ENCODE measurements around the gene CSF1R. TPM values are rescaled to one million over a fixed set of nuclear protein-coding genes. Genes with fewer than 3 reads are reported as not detected.
"Not testable (repeated sequence)": the region's sequence is repeated elsewhere in the genome, so short reads cannot be mapped to it uniquely, and the experiment has no call there.

The CSF1R gene
- total RNA-seq, 1 experiment from 2014 or later = 0.96 TPM

DNA sequence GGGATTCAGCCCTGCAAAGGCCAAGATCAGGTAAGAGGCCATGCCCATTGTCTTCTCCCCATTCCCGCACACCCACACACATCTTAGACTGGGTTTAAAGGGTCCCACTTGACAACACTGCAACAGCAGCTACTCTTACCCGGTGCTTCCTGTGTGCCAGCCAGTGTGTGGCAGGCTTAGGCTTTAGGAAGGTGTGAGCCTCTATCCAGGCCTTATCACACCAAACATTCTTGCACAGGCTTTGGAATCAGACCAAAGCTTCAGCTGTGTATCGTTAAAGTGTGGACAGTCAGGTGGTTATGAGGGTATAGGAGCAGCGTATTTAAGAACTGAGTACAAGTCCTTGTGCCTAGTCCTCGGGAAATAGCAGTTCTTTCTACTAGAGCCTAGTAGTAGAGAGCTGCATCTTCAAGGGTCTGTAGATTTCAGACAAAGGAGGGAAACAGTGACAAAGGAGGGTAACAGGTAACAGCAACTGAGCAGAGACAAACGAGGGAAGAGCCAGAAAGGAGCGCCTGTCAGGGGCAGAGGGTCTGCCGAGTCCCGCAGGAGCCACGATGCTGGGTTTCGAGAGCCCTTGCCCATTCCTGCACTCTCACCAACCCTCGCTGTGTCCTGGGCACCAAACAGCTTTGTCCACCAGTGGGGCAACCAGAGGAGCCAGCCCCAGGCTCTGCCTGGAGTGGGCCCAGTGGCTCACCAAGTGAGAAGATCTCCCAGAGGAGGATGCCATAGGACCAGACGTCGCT is 30.9 kb downstream of the CSF1R start:
- no peak for DNase-seq (ENCODE audit: low spot score)

DNA sequence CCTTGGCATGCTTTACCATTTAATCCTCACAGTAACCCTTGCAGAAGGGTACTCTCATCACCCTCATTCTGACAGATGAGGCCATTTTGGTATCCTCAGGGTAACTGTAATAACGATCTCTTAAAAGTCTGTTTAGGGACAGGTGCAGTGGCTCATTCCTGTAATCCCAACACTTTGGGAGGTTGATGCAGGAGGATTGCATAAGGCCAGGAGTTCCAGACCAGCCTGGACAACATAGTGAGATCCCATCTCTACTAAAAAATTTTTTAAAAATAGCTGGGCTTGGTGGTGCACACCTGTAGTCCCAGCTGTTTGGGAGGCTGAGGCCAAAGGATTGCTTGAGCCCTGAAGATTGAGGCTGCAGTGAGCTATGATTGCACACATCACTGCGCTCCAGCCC is 31.8 kb downstream of the CSF1R start:
- no peak for DNase-seq (ENCODE audit: low spot score)

DNA sequence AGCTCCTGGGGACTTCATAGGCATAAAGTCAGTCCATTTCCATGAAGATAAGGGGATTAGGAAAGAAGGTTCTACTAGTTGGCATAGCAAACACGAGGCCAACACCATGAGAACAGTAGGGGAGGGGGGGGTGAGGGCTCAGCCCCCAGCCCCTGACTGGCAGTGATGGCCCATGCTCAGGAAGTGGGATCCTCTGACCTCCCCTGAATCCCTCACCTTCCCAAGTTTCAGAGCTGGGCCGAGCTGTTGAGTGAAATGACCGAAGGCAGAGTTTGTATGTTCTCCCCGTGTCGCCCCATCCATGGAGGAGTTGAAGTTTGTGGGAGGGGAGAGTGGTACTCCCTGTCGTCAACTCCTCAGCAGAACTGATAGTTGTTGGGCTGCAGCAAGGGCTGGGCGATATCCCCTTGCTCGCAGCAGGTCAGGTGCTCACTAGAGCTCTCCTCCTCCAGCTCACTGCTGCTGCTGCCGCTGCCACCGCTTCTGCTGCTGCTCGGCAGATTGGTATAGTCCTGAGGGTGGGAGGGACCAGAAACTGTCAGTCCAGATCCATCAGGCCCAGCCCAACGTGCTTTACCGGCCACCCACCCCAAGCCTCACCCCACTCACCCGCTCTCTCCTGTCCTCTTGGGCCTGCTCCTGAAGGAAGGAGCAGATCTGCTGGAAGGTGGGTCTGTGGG is 32.5 kb downstream of the CSF1R start:
- DNase-seq (ENCODE audit: low spot score) = no peak

DNA sequence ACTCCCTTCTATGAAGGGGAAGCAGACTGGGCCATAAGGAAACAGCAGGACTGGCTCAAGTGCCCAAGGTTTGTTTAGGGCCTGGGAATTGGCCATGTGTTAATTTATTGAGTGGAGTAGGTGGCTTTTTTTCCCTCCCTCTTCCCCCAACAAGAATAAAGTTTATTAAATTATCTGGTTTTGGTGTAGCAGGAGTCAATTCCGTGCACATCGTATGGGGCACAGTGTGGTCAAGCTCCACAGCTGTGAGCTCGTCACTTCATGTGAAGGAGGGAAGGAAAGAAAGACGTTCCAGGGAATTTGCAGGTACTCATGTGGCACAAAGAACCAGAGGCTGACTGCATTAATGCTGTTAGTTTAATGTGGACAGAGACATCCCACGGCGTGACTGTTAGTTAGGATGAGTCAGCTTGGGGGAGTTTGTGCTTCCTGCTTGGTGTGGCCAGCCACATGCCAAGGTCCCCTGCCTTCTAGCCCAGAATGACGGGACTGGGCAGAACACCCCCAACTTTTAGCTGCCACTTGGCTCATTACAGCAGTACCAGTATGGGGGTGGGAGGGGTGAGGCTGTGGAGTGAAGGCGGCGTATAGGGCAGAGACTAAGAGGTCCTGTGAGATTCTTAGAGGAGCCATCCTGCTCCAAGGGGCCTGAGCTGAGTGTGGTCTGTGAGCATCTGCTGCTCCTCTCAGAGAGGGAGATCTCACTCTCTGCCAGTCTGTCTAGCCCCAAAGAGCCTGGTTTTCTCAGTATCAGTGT is 33.2 kb downstream of the CSF1R start:
- DNase-seq (ENCODE audit: low spot score) = peak; percentile 97

DNA sequence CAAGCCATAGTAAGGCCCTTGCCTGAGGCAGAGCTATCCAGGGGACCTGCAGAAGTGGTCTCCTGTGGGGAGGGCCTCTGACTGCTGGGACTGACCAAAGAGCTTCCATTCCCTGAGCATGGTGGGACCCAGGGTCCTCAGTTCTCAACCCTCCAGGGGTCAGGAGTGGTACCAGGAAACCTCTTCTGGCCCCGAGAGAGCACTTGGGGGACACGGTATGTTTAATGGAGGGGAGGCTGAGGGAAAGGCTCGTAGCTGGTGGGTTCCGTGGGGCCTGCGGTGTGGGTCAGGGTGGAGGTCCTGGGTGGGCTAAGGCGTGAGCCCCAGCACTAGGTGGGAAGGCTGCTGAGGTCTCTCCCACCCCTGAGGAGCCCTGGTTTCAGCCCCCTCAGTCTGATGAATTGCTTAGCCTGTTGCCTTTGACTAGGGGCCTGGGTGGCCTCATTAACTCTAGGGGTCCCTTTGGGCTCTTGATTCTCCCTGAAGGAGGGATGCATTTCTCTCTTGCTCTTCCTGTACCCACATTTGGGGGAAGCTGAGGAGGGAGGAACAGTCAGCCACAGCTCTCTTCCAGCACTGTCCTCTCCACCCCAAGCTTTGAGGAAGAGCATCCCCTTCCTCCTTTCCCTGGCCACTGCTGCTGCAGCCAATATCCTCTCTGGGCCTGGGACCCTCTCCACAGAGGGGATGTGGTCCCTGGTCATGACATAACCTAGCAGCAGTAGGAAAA is 34.0 kb downstream of the CSF1R start:
- DNase-seq (ENCODE audit: low spot score) = no peak

DNA sequence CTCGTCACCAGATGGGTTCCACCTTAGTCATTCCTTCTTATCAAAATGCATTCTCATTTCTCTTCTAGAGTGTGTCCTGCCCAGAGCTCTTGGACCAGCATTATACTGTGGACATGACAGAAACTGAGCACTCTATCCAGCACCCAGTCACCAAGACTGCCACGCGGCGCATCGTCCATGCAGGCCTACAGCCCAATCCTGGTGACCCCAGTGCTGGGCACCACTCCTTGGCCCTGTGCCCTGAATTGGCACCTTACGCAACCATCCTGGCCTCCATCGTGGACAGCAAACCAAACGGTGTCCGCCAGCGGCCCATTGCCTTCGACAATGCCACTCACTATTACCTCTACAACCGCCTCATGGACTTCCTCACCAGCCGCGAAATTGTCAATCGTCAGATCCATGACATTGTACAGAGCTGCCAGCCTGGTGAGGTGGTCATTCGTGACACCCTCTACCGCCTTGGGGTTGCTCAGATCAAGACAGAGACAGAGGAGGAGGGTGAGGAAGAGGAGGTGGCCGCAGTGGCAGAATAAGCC is 34.6 kb downstream of the CSF1R start:
- no peak for DNase-seq (ENCODE audit: low spot score)

DNA sequence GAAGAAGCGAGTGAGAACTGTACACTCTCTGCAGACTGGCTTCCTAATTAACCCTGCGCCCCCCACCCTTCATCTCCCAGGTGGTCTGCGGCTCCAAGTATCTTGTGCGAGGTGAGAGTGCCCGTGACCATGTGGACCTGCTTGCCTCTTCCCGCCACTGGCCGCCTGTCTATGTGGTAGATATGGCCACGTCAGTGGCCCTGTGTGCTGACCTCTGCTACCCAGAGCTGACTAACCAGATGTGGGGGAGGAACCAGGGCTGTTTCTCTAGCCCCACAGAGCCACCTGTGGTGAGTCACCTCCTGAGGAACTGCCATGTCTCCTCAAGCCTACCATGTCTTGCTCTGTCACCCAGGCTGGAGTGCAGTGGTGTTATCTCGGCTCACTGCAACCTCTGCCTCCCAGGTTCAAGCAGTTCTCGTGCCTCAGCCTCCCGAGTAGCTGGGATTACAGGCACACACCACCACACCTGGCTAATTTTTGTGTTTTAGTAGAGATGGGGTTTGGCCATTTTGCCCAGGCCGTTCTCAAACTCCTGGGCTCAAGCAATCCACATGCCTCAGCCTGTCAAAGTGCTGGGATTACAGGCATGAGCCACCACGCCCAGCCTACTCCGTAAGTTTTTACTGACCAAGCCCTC is 36.1 kb downstream of the CSF1R start:
- peak; percentile 96 for DNase-seq (ENCODE audit: low spot score)

DNA sequence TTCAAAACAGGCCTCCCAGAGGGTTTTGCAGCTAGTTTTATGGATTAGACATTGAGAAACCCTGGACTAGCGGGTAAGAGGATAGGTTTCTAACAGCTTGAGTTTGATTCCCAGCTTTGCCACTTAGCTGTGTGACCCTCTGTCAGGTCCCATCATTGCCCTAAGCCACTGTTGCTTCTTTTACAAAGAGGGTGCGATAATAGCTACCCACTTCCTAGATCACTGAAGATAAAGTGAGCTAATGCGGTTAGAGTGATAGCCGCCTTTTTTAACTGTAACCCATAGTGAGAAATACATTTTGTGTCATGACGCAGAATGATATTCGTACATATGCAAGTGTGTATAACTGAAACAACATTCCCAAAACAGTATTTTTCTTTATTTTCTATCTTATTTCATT is 40.3 kb downstream of the CSF1R start:
- DNase-seq (ENCODE audit: low spot score) = no peak

DNA sequence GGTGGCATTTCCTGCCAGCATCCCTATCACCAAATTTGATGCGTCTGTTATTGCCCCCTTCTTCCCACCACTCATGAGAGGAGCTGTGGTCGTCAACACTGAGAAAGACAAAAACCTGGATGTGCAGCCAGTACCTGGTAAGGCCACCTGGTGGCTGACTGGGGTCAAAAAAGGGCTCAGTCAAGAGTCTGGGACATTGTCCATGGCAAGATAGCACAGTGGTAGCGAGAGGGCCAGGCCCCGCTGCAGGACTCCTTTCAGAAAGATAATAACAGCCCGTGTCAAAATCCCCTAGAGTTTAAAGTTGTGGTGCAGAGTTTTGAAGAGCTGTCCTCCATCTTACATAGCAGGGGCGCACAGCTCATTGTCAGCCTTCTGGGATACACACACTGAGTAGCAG is 40.8 kb downstream of the CSF1R start:
- DNase-seq (ENCODE audit: low spot score) = no peak

DNA sequence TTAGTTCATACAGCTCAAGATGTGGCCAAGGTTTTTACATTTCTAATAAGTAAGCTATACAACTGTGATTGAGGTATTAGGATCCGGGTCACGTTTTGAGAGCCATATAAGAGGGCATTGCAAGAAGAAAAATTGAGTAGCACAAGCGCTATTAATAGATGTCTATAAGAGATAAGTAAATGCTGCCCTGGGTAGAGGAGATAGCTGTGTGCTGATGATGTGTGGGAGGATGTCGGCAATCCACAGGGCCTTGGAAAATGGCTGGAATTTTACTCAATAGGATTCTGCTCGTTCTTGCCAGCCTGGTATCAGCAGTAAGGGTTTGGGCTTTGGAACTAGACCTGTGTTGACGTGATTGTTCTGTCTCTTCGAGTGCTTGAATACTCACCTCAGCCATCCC is 41.6 kb downstream of the CSF1R start:
- no peak for DNase-seq (ENCODE audit: low spot score)

DNA sequence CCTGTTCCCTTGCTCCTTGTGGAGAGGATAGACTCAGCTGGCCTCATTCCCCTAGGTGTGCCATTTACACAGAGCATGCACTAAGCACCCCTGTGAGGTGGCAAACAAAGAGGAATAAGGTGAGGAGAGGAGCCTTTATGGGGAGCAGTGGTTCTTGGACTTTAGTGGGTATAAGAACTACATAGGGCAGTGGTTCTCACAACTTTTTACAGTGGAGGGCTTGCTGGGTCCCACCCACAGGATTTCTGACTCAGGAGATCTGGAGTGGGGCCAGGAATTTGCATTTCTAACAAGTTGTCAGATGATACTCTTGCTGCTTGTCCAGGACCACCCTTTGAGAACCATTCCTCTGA is 42.0 kb downstream of the CSF1R start:
- DNase-seq (ENCODE audit: low spot score) = peak; percentile 70

DNA sequence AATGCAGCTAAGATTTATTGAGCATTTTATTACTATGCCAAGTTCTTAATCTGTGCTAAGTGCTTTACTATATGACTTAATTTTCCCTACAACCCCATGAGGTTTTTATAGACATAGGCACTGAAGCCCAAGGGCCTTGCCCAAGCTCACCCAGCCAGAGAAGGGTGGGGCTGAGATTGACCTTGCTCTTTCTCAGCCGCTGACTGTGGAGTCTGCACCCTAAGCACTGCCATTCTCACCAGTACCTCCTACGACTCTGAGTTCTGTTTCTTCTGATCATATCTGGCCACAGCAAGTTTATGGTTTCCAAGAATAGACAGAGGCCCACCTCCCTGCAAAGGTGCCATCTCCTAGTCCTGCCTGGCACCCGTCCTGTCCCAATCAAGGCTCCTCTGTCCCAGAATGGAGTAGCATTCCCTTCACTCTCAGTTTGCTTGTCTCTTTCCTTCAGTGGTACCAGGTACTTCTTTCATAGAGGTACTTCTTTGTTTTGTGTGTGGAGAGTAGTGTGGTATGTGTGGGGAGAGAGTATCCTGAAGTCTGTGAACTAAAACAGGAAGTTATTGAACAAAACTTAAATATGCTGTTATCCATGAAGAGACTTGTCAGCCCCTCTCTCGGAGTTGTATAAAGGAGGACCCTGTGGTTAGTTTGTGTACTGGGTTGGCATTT is 42.6 kb downstream of the CSF1R start:
- DNase-seq (ENCODE audit: low spot score) = no peak

DNA sequence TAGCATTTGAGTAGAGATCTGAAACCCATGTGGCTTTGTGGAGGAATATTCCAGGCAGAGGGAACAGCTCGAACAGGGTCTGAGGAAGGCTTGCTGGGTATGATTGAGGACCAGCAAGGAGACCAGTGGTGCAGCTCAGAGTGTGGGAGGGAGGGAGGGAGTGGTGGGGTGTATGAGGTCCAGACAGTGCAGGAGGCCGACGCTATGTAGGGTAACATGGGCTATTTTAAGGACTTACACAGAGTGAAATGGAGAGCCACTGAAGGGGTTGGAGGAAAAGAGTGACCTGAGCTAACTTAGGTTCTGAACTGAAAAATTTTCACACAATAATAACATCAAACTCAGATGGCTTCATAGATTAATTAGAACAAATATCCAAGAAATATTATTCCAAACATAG is 43.9 kb downstream of the CSF1R start:
- DNase-seq (ENCODE audit: low spot score) = no peak

DNA sequence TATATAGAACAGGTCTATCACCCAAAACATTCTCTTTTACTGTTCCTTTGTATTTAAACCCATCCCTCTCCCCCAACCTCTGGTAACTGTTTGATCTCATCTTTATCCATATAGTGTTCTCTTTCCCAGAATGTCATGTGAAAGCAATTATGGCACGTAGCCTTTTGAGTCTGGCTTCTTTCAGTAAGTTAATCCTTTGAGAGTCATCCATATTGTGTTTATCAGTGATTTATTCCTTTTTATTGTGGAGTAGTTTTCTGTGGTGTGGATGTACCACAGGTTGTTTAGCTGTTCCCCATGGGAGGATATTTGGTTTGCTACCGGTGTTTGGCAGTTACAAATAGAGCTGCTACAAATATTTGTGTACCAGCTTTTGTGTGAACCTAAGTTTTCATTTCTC is 47.8 kb downstream of the CSF1R start:
- no peak for DNase-seq (ENCODE audit: low spot score)

DNA sequence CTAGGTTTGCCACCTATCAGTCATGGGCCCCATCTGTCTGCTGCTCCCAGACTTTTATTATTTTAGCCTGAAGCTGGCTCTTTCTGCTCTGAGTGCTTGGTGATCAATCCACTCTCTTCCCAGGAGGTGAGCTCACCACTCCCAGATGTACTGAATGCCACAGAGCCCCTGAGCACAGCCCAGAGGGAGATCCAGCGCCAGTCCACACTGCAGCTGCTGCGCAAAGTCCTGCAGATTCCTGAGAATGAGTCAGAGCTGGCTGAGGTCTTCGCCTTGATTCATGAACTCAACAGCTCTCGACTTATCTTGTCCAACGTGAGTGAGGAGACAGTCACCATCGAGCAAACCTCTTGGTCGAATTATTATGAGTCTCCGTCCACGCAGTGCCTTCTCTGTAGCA is 49.8 kb downstream of the CSF1R start:
- DNase-seq (ENCODE audit: low spot score) = peak; percentile 99

DNA sequence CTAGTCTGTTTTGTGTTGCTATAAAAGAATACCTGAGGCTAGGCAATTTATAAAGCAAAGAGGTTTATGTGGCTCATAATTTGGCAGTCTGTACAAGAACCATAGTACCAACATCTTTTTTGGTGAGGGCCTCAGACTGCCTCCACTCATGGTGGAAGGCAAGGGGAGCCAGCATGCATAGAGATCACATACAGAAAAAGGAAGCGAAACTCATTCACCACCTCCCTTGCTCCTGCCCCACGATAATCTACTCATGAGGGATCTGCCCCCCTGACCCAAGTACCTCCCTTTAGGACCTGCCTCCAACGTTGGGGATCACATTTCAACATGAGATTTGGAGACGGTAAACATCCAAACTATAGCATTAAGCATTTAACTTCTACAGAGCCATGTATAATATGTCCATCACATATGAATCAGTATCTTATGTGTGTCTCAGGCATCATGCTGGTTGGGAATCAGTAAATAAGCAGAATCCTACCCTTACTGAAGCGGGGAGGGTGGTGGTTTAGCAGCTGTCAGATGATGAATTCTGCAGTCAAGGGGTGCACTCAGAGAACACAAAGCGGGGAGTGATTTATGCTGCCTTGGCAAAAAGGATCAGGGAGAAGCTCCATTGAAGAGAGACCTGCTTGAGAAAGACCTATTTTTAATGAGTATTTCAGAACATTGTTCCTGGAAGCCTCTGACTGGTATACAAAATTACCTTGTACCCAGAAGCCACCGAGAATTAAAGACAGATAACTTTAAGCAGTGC is 51.0 kb downstream of the CSF1R start:
- no peak for DNase-seq (ENCODE audit: low spot score)

DNA sequence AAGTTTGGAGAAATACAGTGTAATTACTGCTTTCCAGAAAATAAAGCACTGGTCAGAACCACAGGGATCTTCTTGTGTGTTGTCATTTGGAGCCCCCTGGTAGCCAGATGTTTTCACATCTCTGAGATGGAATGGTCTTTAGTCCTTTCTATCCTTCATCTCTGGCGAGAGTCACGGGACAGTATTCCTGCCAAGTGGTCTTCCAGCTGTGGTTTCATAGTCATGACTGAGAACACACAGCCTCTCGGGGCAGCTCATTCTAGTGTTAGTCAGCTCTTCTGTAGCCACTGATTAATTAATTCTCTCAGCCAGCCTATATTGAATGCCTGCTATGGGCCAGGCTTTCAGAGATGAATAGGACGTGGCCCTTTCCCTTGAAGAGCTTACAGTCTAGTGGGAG is 51.7 kb downstream of the CSF1R start:
- peak; percentile 52 for DNase-seq (ENCODE audit: low spot score)

DNA sequence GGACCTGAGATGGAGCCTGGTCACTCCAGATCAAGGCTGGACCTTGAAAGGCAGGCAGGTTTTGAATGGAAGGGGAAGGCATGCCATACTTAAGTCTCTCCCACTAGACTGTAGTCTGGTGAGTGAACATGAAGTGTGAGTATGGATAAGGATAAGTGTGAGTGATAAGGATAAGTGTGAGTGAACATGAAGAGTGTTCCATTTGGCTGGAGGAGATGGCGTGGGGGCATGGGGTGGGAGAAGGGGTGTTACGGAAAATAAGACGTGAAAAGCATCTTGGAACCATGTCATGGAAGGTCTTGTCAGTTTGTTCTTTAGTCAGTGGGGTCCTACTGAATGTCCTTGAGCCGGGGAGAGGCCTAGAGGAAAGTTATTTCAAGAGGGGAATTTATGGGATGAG is 53.0 kb downstream of the CSF1R start:
- no peak for DNase-seq (ENCODE audit: low spot score)

DNA sequence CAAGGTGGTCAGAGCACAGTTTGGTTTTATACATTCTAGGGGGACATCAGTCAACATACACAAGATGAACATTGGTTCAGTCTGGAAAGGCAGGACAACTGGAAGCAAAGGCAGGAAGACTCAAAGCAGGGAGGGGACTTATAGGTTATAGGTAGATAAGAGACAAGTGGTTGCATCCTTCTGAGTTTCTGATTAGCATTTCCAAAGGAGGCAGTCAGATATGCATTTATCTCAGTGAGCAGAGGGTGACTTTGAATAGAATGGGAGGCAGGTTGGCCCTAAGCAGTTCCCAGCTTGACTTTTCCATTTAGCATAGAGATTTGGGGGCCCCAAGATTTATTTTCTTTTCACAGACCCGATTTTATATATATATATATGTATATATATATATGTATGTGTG is 58.3 kb downstream of the CSF1R start:
- not testable (repeated sequence) for DNase-seq (ENCODE audit: low spot score)

DNA sequence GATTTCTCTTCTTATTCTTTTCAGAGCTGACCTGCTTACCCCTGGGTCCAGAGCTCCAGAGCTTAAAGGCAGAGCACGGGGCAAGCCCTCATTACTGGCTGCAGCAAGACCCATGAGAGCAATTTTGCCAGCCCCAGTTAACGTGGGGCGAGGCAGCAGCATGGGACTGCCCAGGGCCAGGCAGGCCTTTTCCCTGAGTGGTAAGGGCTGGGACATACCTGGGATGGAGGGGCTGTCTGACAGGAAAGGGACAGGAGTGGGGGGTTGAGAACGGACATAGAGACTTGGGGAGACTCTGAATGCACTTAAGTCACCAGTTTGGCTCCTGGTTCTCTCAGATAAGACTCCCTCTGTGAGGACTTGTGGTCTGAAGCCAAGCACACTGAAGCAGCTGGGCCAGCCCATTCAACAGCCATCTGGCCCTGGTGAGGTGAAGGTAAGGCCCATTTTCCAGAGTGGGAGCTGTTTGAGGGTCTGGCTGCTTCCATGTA is 59.6 kb downstream of the CSF1R start:
- DNase-seq (ENCODE audit: low spot score) = no peak
